Measurements from ENCODE around the gene NECAP2. TPM values are rescaled to one million over a fixed set of nuclear protein-coding genes. Genes with fewer than 3 reads are reported as not detected.
"Not testable (repeated sequence)": the region's sequence is repeated elsewhere in the genome, so short reads cannot be mapped to it uniquely, and the experiment has no call there.

NECAP2 gene
- total and polyA plus RNA-seq, 2 donors (not counting 3 experiments of a cell fraction or from before 2014, with no cell fraction given), result 101 to 148 TPM

DNA sequence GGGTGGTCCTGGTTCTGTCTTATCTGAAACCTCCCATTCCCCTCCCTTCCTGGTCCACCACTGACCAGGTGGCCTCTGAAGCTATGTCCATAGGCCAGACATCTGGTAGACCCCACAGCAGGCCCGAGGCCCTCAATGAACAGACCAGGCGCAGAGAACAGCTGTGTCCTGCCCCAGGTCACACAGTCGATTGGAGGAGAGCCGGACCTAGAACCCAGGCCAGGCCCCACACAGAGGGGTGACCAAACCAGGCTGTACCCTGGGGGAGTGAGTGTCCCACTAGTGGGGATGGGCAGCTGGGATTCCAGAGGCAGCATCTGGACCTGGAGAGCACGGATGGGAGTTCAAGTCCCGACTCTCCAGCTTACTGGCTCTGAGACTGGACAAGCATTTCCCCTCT is 44.4 kb downstream of the NECAP2 start:
- ChIA-PET CTCF (no interaction called here), POLR2A (no interaction called here)
- H3K27me3 ChIP-seq (ENCODE audit: control insufficient read depth in 2 of 2, insufficient read depth in 2 of 2, low read length in 2 of 2), result no peaks in the 10 kb centered on the region
- no peak overlapping the region for H3K4me2 ChIP-seq (ENCODE audit: insufficient read depth, low read length)
- dilution Hi-C loops (cut with MboI; ENCODE audit: extremely low pct_ligation_motif_present, low sequenced_read_pairs) (no loop called here), intact Hi-C loops (cut with micrococcal nuclease) (no loop called here)
- H2AFZ ChIP-seq (ENCODE audit: low read depth, low read length), result no peak overlapping the region
- FAIRE-seq, result no peak
- DNase-seq (ENCODE audit: low read depth, low spot score), result no peak
- no peak overlapping the region for H3K27ac ChIP-seq (ENCODE audit: insufficient read depth, low read depth, low read length)
- TF ChIP-seq POLR2AphosphoS5 (IDR thresholded peaks at IDR 0.05; ENCODE audit: insufficient read depth, low read depth, low read length) (no peak), POLR2A (IDR thresholded peaks at IDR 0.05; ENCODE audit: low read depth, low read length) (no peak), EZH2 (IDR thresholded peaks at IDR 0.05; ENCODE audit: borderline replicate concordance, low read depth, low read length, severe bottlenecking) (no peak), FOS (IDR thresholded peaks at IDR 0.05; ENCODE audit: borderline replicate concordance, insufficient read depth, low read length) (no peak), GATA2 (IDR thresholded peaks at IDR 0.05; ENCODE audit: insufficient read depth, insufficient read length, low read depth, low read length) (no peak), MYC (IDR thresholded peaks at IDR 0.05; ENCODE audit: low read depth, low read length) (no peak), JUN (IDR thresholded peaks at IDR 0.05; ENCODE audit: borderline replicate concordance, insufficient read depth, insufficient read length, low read depth) (no peak)
- TF ChIP-seq, protein P1, sequence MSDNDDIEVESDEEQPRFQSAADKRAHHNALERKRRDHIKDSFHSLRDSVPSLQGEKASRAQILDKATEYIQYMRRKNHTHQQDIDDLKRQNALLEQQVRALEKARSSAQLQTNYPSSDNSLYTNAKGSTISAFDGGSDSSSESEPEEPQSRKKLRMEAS (IDR thresholded peaks at IDR 0.05; ENCODE audit: insufficient read depth, insufficient read length), result no peak
- TF ChIP-seq, protein P2, sequence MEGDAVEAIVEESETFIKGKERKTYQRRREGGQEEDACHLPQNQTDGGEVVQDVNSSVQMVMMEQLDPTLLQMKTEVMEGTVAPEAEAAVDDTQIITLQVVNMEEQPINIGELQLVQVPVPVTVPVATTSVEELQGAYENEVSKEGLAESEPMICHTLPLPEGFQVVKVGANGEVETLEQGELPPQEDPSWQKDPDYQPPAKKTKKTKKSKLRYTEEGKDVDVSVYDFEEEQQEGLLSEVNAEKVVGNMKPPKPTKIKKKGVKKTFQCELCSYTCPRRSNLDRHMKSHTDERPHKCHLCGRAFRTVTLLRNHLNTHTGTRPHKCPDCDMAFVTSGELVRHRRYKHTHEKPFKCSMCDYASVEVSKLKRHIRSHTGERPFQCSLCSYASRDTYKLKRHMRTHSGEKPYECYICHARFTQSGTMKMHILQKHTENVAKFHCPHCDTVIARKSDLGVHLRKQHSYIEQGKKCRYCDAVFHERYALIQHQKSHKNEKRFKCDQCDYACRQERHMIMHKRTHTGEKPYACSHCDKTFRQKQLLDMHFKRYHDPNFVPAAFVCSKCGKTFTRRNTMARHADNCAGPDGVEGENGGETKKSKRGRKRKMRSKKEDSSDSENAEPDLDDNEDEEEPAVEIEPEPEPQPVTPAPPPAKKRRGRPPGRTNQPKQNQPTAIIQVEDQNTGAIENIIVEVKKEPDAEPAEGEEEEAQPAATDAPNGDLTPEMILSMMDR (IDR thresholded peaks at IDR 0.05; ENCODE audit: extremely low read depth in 1 of 2, insufficient read depth in 1 of 2, low read depth in 1 of 2, low read length in 2 of 2), result no peak
- H3K4me3 ChIP-seq (replicated peaks in 1 of 3; ENCODE audit: insufficient read depth in 1 of 3, low read depth in 1 of 3, low read length in 3 of 3), result no peak overlapping the region
- no peak overlapping the region for H3K9ac ChIP-seq (replicated peaks; ENCODE audit: extremely low read depth, insufficient read depth, low read length)
- no peaks in the 10 kb centered on the region for H4K20me1 ChIP-seq (replicated peaks; ENCODE audit: control insufficient read depth, extremely low read depth, insufficient read depth, low read length)
- H3K36me3 ChIP-seq (ENCODE audit: control insufficient read depth in 2 of 2, extremely low read depth in 1 of 2, insufficient read depth in 2 of 2, low read length in 2 of 2), result peaks cover 0 to 12% of the 10 kb centered on the region in 2 experiments
- no peaks in the 10 kb centered on the region for H3K9me1 ChIP-seq (replicated peaks; ENCODE audit: control insufficient read depth, extremely low read depth, insufficient read depth, low read length)
- no TSS peak for BruUV-seq (replicated peaks)
- no peaks in the 10 kb centered on the region for H3K79me2 ChIP-seq (ENCODE audit: control insufficient read depth, insufficient read depth, low read length)
- H3K4me1 ChIP-seq (ENCODE audit: control insufficient read depth, extremely low read depth, insufficient read depth, low read length), result no peaks in the 10 kb centered on the region
- no peaks in the 10 kb centered on the region for H3K9me3 ChIP-seq (replicated peaks; ENCODE audit: control insufficient read depth, insufficient read depth, low read length)

DNA sequence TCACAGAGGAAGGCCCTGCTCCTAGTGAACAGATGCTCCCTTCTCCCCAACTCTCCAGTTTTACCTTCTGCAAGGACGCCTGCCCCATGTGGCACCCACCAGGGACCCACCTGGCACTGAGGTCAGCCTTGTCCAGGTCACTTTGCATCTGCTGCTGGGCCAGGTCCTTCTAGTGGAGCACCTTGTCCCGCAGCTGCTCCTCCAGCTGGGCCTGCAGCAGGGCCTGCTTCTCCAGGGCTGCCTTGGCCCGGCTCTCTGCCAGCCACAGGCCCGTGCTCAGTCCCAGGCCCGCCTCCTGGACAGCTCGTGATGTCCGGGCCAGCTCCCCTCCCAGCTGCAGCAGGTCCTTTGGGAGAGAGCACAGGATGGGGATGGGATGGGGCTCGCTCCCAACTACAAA is 45.8 kb downstream of the NECAP2 start:
- H3K36me3 ChIP-seq (ENCODE audit: control insufficient read depth in 2 of 2, extremely low read depth in 1 of 2, insufficient read depth in 2 of 2, low read length in 2 of 2), result peaks cover 0 to 12% of the 10 kb centered on the region in 2 experiments
- H3K79me2 ChIP-seq (ENCODE audit: control insufficient read depth, insufficient read depth, low read length); FAIRE-seq; H3K4me2 ChIP-seq (ENCODE audit: insufficient read depth, low read length); H4K20me1 ChIP-seq (replicated peaks; ENCODE audit: control insufficient read depth, extremely low read depth, insufficient read depth, low read length); H3K9ac ChIP-seq (replicated peaks; ENCODE audit: extremely low read depth, insufficient read depth, low read length); POLR2A ChIA-PET; dilution Hi-C loops (cut with MboI; ENCODE audit: extremely low pct_ligation_motif_present, low sequenced_read_pairs); H3K27ac ChIP-seq (ENCODE audit: insufficient read depth, low read depth, low read length); CTCF ChIA-PET; H2AFZ ChIP-seq (ENCODE audit: low read depth, low read length); H3K4me3 ChIP-seq (replicated peaks in 1 of 3; ENCODE audit: insufficient read depth in 1 of 3, low read depth in 1 of 3, low read length in 3 of 3); BruUV-seq (replicated peaks); H3K4me1 ChIP-seq (ENCODE audit: control insufficient read depth, extremely low read depth, insufficient read depth, low read length); H3K27me3 ChIP-seq (ENCODE audit: control insufficient read depth in 2 of 2, insufficient read depth in 2 of 2, low read length in 2 of 2); H3K9me1 ChIP-seq (replicated peaks; ENCODE audit: control insufficient read depth, extremely low read depth, insufficient read depth, low read length); H3K9me3 ChIP-seq (replicated peaks; ENCODE audit: control insufficient read depth, insufficient read depth, low read length); DNase-seq (ENCODE audit: low read depth, low spot score); intact Hi-C loops (cut with micrococcal nuclease): not testable (repeated sequence)

DNA sequence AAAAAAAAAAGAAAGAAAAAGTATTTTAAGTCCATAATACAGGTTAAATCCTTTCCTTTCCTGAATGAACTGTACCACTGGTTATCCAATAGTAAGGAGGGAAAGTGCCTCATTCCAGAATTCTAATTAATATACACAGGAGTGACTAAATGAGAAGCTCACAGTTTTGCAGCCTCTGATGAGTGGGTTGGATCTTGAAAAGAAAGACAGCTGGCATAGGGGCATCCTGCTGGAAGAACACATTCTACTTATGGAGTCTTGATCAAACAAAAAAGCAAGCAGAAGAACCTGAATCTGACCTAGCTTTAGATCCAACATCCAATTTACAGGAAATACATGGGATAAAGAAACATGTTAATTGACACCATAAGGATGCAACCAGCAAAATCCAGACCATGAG is 46.5 kb downstream of the NECAP2 start:
- H3K4me2 ChIP-seq (ENCODE audit: insufficient read depth, low read length); H3K27me3 ChIP-seq (ENCODE audit: control insufficient read depth in 2 of 2, insufficient read depth in 2 of 2, low read length in 2 of 2); H3K9ac ChIP-seq (replicated peaks; ENCODE audit: extremely low read depth, insufficient read depth, low read length); H3K4me3 ChIP-seq (replicated peaks in 1 of 3; ENCODE audit: insufficient read depth in 1 of 3, low read depth in 1 of 3, low read length in 3 of 3); dilution Hi-C loops (cut with MboI; ENCODE audit: extremely low pct_ligation_motif_present, low sequenced_read_pairs); H3K9me3 ChIP-seq (replicated peaks; ENCODE audit: control insufficient read depth, insufficient read depth, low read length); H4K20me1 ChIP-seq (replicated peaks; ENCODE audit: control insufficient read depth, extremely low read depth, insufficient read depth, low read length); BruUV-seq (replicated peaks); H3K79me2 ChIP-seq (ENCODE audit: control insufficient read depth, insufficient read depth, low read length); H3K27ac ChIP-seq (ENCODE audit: insufficient read depth, low read depth, low read length); H2AFZ ChIP-seq (ENCODE audit: low read depth, low read length); intact Hi-C loops (cut with micrococcal nuclease); H3K4me1 ChIP-seq (ENCODE audit: control insufficient read depth, extremely low read depth, insufficient read depth, low read length); POLR2A ChIA-PET; CTCF ChIA-PET; DNase-seq (ENCODE audit: low read depth, low spot score); H3K9me1 ChIP-seq (replicated peaks; ENCODE audit: control insufficient read depth, extremely low read depth, insufficient read depth, low read length): not testable (repeated sequence)
- peak; percentile 64 for FAIRE-seq
- H3K36me3 ChIP-seq (ENCODE audit: control insufficient read depth in 2 of 2, extremely low read depth in 1 of 2, insufficient read depth in 2 of 2, low read length in 2 of 2), result peaks cover 0 to 12% of the 10 kb centered on the region in 2 experiments
